Measurements from ENCODE around the gene DOCK2.

DOCK2 gene

GRCh38 chr5:169757016-169757415 lies 119.9 kb downstream of the DOCK2 start:
- no peak overlapping the region for H3K4me3 ChIP-seq (ENCODE audit: low read depth, low read length)
- no peak for TF ChIP-seq CTCF (IDR thresholded peaks at IDR 0.05; ENCODE audit: low read depth, low read length)

- no peak for TF ChIP-seq CTCF (IDR thresholded peaks at IDR 0.05; ENCODE audit: low read depth, low read length)
- no peak overlapping the region for H3K4me3 ChIP-seq (ENCODE audit: low read depth, low read length)
Measured at GRCh38 chr5:169758886-169759285, 121.8 kb downstream of the DOCK2 start.

- no peak overlapping the region for H3K4me3 ChIP-seq (ENCODE audit: low read depth, low read length)
- TF ChIP-seq CTCF (IDR thresholded peaks at IDR 0.05; ENCODE audit: low read depth, low read length): no peak
Measured at GRCh38 chr5:169760229-169760628, 123.2 kb downstream of the DOCK2 start.

GRCh38 chr5:169762338-169763095 lies 125.4 kb downstream of the DOCK2 start:
- no peak for TF ChIP-seq CTCF (IDR thresholded peaks at IDR 0.05; ENCODE audit: low read depth, low read length)
- H3K4me3 ChIP-seq (ENCODE audit: low read depth, low read length): no peak overlapping the region

GRCh38 chr5:169763376-169764017 lies 126.4 kb downstream of the DOCK2 start:
- no peak for TF ChIP-seq CTCF (IDR thresholded peaks at IDR 0.05; ENCODE audit: low read depth, low read length)
- no peak overlapping the region for H3K4me3 ChIP-seq (ENCODE audit: low read depth, low read length)

- no peak overlapping the region for H3K4me3 ChIP-seq (ENCODE audit: low read depth, low read length)
- TF ChIP-seq CTCF (IDR thresholded peaks at IDR 0.05; ENCODE audit: low read depth, low read length): no peak
Measured at GRCh38 chr5:169764018-169764378, 126.9 kb downstream of the DOCK2 start.
